Stimulated activated effector memory CD8-positive, alpha-beta T cell treated with anti-CD3 and anti-CD28 coated beads, Interleukin-12 subunit alpha, Interleukin-12 subunit beta, amount 100 ng/mL, for 72 hours (primary cell): Measurements from ENCODE around the gene ZNF414.
A peak's percentile ranks its signal among the peaks of the same experiment; 100 is the strongest.

Experiments
- ATAC-seq: fragments of 150-1000 bp; cut with Tn5 transposase; 2 replicates; pipeline ENCODE4 v1.10.0; 2021
- DNase-seq, 2 donors: peaks; one replicate each; pipeline ENCODE4 v3.0.0; 2021 to 2022; ENCODE audit warnings: low spot score in 2 of 2
- H3K27ac Mint-ChIP-seq: one replicate; pipeline ENCODE4 v1.8.0; 2022; ENCODE audit warnings: mild to moderate bottlenecking, mixed read lengths
- H3K36me3 Mint-ChIP-seq: one replicate; pipeline ENCODE4 v1.8.0; 2022; ENCODE audit warnings: mild to moderate bottlenecking, mixed read lengths
- H3K4me1 Mint-ChIP-seq: one replicate; pipeline ENCODE4 v1.8.0; 2022; ENCODE audit warnings: mixed read lengths
- H3K4me3 Mint-ChIP-seq: one replicate; pipeline ENCODE4 v1.8.0; 2022; ENCODE audit warnings: mild to moderate bottlenecking, mixed read lengths
- H3K9me3 Mint-ChIP-seq: one replicate; pipeline ENCODE4 v1.8.0; 2022; ENCODE audit warnings: mixed read lengths

ZNF414 gene

DNA sequence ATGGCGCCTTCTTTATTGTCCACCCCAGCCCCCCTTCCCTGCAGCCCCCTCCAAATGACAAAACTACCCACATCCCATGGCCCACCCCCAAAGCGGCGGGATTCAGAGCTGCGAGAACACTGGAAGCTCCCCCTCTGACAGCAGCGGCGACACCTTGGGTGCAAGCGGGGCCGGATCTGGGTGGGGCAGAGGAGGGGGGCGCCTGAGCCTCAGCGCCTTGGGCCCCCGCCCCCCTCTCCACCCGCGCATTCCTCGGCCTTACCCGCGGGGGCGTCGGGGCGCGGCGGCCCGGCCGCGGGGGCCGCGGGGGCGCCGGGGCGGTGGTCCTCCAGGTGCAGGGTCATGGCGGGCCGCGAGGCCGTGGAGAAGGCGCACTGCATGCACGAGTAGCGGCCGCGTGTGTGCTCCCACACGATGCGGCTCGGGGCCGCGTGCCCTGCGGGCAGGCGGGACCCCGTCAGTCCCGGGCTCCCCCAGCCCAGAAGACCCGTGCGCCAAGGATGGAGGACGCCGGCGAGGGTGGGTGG lies 3.3 kb downstream of the ZNF414 start:
- Mint-ChIP-seq H3K9me3 (no peaks in the 10 kb centered on the region), H3K4me1 (peaks cover 39% of the 10 kb centered on the region), H3K4me3 (no peak overlapping the region), H3K36me3 (peaks cover 37% of the 10 kb centered on the region), H3K27ac (no peak overlapping the region)
- no peak for ATAC-seq
- no peak for DNase-seq

DNA sequence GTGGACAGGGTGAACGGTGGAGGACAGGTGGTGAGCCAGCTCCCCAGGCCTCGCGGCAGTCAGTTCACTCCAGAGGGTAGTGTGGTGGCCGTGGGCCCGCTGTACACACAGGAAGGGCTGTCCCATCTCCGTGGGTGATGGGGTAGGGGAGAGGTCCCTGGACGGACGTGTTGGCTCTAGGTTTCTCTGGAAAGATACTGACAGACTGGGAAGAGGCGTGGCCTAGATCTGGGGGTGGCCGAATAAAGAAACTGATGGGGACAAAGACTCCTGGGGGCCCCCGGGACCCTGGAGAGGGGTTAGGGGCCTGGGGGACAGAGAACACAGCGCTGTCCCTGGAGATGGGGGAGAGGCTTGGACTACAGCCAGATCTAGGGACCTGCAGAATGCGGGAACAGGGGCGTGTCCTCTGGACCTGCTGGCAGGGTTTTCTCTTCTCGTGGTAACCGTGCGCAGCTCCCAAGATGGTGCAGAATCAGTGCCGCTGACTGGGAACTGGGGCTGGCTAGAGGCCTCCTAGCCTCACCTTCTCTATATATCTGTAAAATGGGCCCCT lies 7.5 kb downstream of the ZNF414 start:
- Mint-ChIP-seq H3K4me1 (peaks cover 12% of the 10 kb centered on the region), H3K9me3 (no peaks in the 10 kb centered on the region), H3K4me3 (peak overlapping the region; percentile 85), H3K27ac (peak overlapping the region; percentile 89), H3K36me3 (peaks cover 11% of the 10 kb centered on the region)
- ATAC-seq (no peak), DNase-seq (no peak)

DNA sequence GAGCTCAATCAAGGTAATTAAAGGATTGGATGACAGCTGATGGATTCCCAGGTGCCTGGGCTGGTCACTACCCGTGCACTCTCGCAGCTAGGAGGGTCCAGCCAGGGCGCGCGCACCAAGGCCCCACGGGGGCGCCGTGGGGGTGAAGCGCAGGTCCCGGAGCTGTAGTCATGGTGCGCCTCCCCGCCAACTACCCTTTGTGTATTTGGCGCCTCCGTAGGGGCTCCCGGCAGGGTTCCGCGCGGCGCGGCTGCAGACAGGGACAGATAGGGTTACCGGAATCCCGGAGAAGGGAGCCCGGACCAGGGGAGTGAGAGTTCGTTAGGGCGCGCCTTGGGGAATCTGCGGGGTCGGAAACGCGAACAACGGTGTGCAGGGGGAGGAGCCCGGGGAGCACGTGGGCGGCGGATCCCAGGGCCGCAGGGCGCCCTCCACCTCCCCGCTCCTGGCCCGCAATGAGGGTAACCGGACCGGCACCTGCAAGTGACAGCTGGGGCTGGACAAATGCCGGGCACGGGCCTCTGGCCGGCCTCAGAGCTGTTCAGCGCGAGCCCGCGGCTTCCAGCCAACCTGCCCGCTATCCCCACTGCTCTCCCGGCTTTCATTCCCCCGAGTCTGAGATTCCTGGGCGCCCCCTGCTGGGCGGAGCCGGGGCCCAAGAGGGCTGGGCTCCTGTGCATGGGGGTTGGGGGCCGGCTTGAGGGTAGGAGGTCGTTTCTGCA lies 8.1 kb downstream of the ZNF414 start:
- peaks cover 12% of the 10 kb centered on the region for H3K4me1 Mint-ChIP-seq
- peaks cover 11% of the 10 kb centered on the region for H3K36me3 Mint-ChIP-seq
- peak; percentile 79 to 90 for DNase-seq
- peak overlapping the region; percentile 89 for H3K27ac Mint-ChIP-seq
- ATAC-seq: peak; percentile 77
- no peaks in the 10 kb centered on the region for H3K9me3 Mint-ChIP-seq
- H3K4me3 Mint-ChIP-seq: peak overlapping the region; percentile 85

DNA sequence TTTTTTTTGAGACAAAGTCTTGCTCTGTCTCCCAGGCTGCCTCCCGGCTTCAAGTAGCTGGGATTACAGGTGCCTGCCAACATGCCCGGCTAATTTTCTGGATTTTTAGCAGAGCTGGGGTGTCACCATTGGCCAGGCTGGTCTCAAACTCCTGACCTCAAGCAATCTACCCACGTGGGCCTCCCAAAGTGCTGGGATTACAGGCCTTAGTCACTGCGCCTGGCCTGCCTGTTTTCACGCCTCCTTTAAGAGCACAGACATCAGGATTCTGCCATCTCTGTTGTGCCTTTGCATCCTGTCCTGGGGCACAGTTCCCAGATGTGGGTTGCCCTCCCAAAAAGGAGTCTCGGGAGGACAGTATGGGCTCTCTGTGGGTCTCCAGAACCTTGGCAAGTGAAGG lies 9.0 kb downstream of the ZNF414 start:
- H3K9me3 Mint-ChIP-seq: no peaks in the 10 kb centered on the region
- ATAC-seq (no peak), DNase-seq (no peak)
- peaks cover 18% of the 10 kb centered on the region for H3K4me1 Mint-ChIP-seq
- H3K27ac Mint-ChIP-seq: no peak overlapping the region
- H3K36me3 Mint-ChIP-seq: peaks cover 6% of the 10 kb centered on the region
- peak overlapping the region; percentile 85 for H3K4me3 Mint-ChIP-seq

DNA sequence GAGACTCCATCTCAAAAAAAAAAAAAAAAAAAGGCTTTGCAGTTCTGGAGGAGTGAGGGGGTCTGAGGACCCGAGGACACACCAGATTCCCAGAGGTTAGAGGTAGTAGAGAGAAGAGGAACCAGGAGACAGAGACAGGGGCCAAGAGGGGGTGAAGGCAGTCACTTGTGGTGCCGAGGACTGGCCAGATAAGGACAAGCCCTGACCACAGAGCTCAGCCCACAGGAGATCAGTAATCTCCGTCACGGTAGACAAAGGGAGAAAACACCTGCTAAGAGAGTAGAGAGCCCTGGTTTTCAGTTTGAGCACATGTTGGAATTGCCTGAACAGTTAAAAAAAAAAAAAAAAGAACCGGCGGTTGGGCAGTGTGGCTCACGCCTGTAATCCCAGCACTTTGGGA lies 9.8 kb downstream of the ZNF414 start:
- H3K36me3 Mint-ChIP-seq: peaks cover under 1% of the 10 kb centered on the region
- no peak for ATAC-seq
- H3K9me3 Mint-ChIP-seq: no peaks in the 10 kb centered on the region
- H3K4me3 Mint-ChIP-seq: peak overlapping the region; percentile 39
- DNase-seq: no peak
- no peak overlapping the region for H3K27ac Mint-ChIP-seq
- H3K4me1 Mint-ChIP-seq: peaks cover 18% of the 10 kb centered on the region

DNA sequence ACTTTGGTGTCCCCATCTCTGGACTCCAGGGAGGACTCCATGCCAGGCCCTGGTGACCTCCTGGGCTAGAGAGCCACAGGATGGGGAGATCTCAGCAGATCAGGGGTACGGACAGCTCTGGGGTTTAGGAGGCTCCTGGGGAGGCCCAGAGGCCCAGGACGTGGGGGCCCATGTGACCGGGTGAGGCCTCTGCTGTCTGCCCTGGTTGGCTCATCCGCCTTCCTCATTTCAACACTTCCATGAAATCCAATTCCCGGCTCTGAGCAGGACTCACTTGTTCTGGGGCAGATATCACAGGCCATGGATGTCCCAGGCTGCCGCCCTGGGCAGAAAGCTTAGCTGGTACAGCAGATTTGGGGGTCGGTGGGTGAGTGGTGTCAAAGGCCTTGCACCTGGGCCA lies 10.5 kb downstream of the ZNF414 start:
- ATAC-seq: no peak
- H3K27ac Mint-ChIP-seq: no peak overlapping the region

GRCh38 chr19:8501981-8502380 lies 12.0 kb downstream of the ZNF414 start:
- Mint-ChIP-seq H3K9me3 (no peaks in the 10 kb centered on the region), H3K27ac (no peak overlapping the region), H3K4me3 (no peak overlapping the region), H3K36me3 (no peaks in the 10 kb centered on the region), H3K4me1 (peaks cover 18% of the 10 kb centered on the region)
- DNase-seq (no peak), ATAC-seq (peak; percentile 54)

More for the DNA sequence above, 10.5 kb downstream of the ZNF414 start:
- Mint-ChIP-seq H3K9me3 (no peaks in the 10 kb centered on the region), H3K4me3 (no peak overlapping the region), H3K36me3 (no peaks in the 10 kb centered on the region), H3K4me1 (peaks cover 18% of the 10 kb centered on the region)
- DNase-seq: no peak

DNA sequence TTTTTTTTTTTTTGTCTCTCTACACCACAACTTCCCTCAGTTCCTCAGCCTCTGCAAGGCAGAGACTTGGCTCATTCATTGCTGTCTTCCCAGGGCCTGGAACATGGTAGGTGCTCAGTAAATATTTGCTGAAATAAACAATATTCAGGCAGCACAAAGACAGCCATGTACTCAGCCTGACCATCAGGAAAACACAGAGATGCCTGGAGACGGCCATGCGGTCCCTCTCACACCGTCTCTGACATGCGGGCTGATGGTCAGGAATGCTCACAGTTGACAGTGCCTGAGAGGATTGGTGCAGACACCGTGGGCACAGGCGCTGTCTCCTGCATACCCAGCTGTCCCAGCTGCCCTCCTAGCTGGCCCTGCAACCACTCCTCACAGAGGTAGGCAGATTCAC lies 12.5 kb downstream of the ZNF414 start:
- ATAC-seq: no peak
- Mint-ChIP-seq H3K9me3 (no peaks in the 10 kb centered on the region), H3K36me3 (no peaks in the 10 kb centered on the region), H3K4me1 (peaks cover 16% of the 10 kb centered on the region), H3K4me3 (no peak overlapping the region), H3K27ac (no peak overlapping the region)
- DNase-seq: no peak

GRCh38 chr19:8500158-8500557 lies 13.8 kb downstream of the ZNF414 start:
- ATAC-seq (no peak), DNase-seq (no peak)
- no peak overlapping the region for H3K4me3 Mint-ChIP-seq
- peak overlapping the region; percentile 81 for H3K27ac Mint-ChIP-seq
- H3K9me3 Mint-ChIP-seq: no peaks in the 10 kb centered on the region
- H3K4me1 Mint-ChIP-seq: peaks cover 9% of the 10 kb centered on the region
- no peaks in the 10 kb centered on the region for H3K36me3 Mint-ChIP-seq

DNA sequence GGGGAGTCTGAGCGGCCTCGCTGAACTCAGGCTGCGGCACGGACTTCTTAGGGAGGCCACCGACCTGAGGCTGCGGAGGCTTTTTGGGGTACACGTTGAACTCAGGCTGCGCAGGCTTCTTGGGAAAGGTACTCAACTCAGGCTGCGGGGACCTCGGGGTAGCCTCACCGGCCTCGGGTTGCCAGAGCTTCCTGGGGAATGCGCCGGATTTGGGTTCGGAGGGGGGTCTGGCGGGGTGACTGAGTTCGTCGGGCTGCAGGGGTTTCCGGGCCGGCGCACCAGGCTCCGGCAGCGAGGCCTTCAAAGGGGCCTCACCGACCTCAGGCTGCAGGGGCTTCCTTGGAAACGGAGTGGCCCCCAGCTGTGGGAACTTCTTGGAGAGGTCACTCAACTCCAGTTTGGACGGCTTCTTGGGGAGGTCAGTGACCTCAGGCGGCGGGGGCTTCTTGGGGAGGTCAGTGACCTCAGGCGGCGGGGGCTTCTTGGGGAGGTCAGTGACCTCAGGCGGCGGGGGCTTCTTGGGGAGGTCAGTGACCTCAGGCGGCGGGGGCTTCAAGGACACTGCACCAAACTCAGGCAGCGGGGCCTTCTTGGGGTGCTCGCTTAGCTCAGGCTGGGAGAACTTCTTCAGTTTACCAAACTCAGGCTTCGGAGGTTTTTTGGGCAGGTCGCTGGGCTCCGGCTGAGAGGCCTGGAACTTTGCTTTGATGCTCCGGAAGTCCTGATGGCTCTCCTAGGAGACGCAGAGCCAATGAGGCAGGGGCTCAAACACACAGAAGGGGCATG lies 14.7 kb downstream of the ZNF414 start:
- Mint-ChIP-seq H3K4me1 (peaks cover 6% of the 10 kb centered on the region), H3K4me3 (no peak overlapping the region)

GRCh38 chr19:8498295-8498694 lies 15.7 kb downstream of the ZNF414 start:
- ATAC-seq (no peak), DNase-seq (no peak)
- Mint-ChIP-seq H3K27ac (no peak overlapping the region), H3K4me1 (peaks cover 6% of the 10 kb centered on the region), H3K4me3 (no peak overlapping the region), H3K36me3 (no peaks in the 10 kb centered on the region), H3K9me3 (no peaks in the 10 kb centered on the region)

More for the DNA sequence above, 14.7 kb downstream of the ZNF414 start:
- H3K36me3 Mint-ChIP-seq: no peaks in the 10 kb centered on the region
- H3K27ac Mint-ChIP-seq: no peak overlapping the region
- DNase-seq (no peak), ATAC-seq (no peak)
- H3K9me3 Mint-ChIP-seq: no peaks in the 10 kb centered on the region

DNA sequence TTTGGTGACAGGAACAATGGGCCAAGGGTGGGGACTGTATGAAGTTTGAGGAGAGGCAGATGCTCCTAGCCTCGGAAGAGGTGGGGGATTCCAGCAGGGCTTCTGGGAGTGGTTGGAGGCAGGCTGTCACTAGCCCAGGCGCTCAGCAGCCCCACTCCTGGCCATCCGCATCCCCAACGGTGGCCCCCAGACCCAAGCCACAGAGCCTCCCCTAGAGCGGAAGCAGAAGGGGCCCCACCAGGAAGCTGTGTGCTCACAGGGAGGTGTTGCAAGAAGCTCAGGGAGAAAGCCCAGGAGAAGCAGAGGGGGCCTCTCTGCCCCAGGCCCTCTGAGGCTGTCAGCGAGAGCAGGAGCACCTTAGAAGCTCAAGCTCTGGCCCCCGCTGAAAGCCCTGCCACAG lies 19.8 kb downstream of the ZNF414 start:
- Mint-ChIP-seq H3K9me3 (no peaks in the 10 kb centered on the region), H3K36me3 (peaks cover 15% of the 10 kb centered on the region), H3K4me1 (no peaks in the 10 kb centered on the region), H3K4me3 (no peak overlapping the region), H3K27ac (peak overlapping the region; percentile 50)
- ATAC-seq: no peak
- no peak for DNase-seq

GRCh38 chr19:8491574-8491973 lies 22.4 kb downstream of the ZNF414 start:
- DNase-seq (no peak), ATAC-seq (no peak)
- H3K27ac Mint-ChIP-seq: no peak overlapping the region
- peaks cover 21% of the 10 kb centered on the region for H3K4me1 Mint-ChIP-seq
- H3K9me3 Mint-ChIP-seq: no peaks in the 10 kb centered on the region
- no peak overlapping the region for H3K4me3 Mint-ChIP-seq
- peaks cover 41% of the 10 kb centered on the region for H3K36me3 Mint-ChIP-seq

DNA sequence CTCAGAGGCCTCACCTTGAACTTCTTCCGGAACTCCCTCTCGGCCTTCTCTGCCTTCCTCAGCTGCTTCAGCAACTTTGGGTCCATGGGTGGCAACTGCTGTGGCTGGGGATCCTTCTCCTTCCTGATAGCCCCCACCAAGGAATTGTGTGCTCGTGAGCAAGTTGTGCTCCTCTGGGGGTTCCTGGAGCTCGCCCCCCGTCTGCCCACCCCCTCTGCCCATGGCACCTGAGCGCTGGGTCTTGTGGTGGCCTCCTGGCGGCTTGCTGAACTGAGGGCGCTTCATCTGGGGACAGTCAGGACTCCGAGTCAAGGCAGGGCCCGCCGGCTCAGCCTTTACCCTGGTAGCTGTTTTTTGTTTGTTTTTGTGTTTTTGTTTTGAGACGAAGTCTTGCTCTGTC lies 23.1 kb downstream of the ZNF414 start:
- peaks cover 48% of the 10 kb centered on the region for H3K36me3 Mint-ChIP-seq

GRCh38 chr19:8490395-8490760 lies 23.6 kb downstream of the ZNF414 start:
- Mint-ChIP-seq H3K9me3 (no peaks in the 10 kb centered on the region), H3K36me3 (peaks cover 53% of the 10 kb centered on the region), H3K27ac (peak overlapping the region; percentile 71), H3K4me3 (no peak overlapping the region), H3K4me1 (peaks cover 28% of the 10 kb centered on the region)
- ATAC-seq (no peak), DNase-seq (no peak)

More for the DNA sequence above, 23.1 kb downstream of the ZNF414 start:
- ATAC-seq: no peak
- no peaks in the 10 kb centered on the region for H3K9me3 Mint-ChIP-seq
- peaks cover 28% of the 10 kb centered on the region for H3K4me1 Mint-ChIP-seq
- no peak for DNase-seq
- no peak overlapping the region for H3K27ac Mint-ChIP-seq
- no peak overlapping the region for H3K4me3 Mint-ChIP-seq
